Kidney glomerular epithelial cell (primary cell): Measurements from ENCODE around the gene ACBD4.

ENCODE experiments used
- DNase-seq: peaks from one replicate; lab custom pipeline; 2025; lab: John Stamatoyannopoulos, UW

ACBD4 gene

DNA sequence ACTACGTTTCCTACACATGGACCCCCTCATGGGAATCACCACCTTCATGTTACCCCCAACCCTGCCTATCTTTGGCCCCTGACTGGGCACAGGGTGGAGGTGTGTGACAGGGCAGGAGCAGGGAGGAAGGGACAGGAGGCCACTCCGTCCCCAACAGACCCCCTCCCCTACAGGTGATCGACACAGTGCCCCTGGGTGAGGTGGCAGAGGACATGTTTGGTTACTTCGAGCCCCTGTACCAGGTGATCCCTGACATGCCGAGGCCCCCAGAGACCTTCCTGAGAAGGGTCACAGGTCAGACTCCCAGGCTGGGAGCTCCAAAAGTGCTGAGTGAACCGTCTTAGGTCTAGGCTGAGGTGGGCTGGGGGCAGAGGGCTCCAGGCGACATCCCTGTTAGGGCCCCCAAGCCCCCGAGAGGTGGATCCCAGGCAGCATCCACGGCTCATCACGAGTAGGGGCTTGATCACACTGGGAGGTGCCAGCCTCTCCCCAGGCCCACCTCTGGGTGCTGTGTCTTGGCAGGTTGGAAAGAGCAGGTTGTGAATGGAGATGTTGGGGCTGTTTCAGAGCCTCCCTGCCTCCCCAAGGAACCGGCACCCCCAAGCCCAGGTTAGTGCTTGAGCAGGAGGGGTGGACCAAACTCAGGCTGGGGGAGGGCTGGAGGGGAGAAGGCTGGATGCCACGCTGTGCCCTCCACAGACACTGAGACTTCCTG, 1.5 kb downstream of the ACBD4 start:
- no peak for DNase-seq

DNA sequence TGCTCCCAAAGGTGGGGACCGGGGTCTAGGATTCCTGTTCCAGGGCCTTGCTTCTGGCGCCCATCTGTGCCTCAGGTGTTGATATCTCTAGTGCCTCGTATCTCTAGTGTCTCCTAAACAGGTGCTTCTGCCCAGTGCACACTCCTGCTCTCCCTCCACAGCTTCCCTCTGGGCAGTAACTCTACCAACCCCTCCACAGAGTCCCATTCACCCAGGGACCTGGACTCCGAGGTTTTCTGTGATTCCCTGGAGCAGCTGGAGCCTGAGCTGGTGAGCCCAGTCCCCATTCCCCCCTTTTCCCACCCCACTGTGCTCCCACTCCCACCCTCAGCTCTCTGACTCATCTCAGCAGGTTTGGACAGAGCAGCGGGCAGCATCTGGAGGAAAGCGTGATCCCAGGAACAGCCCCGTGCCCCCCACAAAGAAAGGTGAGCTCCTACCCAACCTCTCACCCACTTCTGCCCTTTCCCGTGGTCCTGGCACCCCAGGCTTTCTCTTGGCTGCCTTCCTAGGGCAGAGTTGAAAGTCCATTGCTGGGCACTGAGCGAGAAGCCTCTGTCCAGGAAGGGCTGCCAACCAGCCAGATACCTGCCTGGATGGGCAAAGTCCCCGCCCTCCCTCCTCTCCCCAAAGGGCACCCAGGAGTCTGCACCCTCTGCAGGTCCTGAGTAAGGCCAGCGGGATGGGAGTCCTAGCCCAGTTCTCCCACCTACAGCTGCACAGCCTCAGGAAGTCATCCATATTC, 2.2 kb downstream of the ACBD4 start:
- DNase-seq = no peak

DNA sequence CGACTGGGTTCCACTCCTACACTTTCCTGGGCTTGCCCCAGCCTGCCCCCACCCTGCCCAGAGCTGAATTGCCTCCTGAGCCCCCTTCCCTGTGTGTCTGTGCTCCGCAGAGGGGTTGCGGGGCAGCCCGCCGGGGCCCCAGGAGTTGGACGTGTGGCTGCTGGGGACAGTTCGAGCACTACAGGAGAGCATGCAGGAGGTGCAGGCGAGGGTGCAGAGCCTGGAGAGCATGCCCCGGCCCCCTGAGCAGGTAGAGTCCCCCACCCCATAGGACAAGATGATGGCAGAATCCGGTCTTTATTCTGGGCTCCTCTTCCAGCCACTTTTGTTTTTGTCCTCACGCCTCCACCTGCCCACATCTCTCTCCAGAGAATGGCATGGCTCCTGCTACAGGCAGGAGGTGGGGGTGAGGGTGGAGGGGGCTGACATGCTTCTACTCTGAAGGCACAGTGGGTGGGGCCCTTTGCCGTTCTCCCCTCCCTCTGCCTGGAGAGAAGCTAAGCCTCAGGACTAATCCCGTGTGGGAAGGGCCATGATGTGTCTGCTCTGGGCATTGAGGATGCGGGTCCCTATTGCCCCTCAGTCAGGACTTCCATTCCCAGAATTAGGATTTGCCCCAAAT, 3.5 kb downstream of the ACBD4 start:
- DNase-seq = no peak

DNA sequence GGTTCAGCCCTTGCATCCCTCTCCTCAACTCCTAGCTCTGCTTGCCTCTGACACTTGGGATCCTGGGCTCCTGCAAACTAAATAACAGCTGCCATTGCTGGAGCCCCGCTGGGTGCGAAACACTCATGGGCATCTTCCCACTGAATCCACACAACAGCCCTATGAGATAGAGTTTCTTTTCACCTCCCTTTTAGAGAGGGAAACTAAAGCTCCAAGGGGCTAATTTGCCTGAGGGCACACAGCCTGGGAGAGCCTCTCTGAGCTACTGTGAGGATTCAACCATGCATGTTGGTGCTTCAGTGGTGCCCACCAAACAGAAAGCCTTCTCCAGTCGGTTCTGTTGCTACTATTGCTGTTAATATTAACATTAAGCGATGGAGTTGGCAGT, 4.0 kb downstream of the ACBD4 start:
- no peak for DNase-seq

DNA sequence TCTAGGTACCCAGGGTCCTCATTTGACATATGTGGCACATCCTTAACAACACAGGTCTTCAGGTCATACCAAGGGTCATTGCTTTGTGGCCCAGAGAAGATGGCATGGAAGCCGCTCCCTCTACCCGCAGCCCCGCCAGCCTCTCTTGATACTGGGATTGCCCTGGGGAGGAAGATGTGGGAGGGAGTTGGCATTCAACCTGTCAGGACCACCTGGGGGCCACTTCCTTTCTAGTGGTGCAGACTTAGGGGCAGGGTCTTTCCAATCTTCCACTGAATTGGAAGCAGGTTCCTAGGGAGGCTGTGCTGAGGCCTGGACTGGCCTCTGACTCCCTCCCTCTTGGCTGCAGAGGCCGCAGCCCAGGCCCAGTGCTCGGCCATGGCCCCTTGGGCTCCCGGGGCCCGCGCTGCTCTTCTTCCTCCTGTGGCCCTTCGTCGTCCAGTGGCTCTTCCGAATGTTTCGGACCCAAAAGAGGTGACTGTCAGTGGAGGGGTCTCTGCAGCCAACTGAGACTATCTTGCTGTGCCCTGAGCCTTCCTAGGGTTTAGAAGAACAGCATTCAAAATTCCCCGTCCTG, 7.7 kb downstream of the ACBD4 start:
- no peak for DNase-seq

DNA sequence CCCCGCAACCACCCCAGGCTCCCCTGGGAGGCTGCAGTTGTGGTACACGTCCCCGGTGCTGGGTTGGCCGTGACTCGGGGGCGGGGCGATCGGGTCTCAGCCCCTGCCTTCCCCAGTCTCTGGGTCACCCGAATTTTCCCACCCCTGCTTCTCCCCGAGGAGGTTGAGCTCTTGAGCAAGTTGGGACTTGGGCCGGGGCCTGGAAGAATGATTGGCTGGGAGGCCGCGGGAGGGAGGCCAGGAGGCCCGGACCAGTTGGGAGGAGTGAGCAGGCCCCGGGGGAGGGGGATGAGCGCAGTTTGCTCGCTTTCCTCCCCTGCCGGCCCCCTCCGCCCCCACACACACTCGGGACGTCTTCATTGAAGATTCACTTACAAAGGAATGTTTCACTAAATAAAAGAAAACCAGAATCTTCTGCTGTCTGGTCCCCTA, 8.3 kb downstream of the ACBD4 start:
- no peak for DNase-seq

DNA sequence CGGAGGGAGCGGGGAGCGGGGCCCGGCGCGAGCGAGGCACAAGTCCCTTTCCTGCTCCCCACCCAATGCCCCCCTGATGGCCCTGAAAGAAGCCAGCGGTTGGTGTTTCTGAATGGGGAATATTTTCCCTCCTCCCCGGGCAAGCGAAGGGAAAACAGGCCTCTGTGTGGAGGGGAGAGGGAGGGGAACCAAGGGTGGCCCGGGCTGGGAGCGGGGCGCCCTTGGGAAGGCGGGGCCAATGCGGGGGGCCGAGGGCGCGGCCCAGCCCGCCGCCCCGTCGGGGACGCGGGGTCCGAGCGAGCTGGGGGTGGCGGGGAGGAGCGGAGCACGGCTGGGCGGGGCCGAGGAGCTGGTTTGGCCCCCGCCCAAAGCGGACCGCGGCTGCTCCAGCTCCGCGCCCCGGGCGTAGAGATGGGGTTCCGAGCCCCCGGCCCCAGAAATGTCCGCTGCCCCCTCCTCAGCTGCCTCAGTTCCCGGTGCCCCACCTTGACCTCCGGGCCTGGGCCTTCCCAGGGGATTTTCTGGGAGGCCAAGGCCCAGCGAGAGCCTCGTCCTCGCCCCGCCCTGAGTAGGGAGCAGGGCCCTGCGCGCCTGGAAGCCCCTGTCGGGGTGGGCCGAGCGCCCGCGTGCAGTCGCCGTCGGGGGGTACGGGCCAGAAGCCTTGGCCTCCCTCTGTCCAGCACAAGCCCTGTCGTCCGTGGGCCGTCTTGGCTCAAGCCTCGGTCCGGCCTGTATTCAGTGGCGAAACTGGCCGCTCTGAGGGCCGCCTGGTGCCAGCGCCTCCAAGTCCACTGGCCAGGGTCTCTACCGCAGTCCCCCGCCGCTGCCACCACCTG, 8.9 kb downstream of the ACBD4 start:
- DNase-seq = no peak

DNA sequence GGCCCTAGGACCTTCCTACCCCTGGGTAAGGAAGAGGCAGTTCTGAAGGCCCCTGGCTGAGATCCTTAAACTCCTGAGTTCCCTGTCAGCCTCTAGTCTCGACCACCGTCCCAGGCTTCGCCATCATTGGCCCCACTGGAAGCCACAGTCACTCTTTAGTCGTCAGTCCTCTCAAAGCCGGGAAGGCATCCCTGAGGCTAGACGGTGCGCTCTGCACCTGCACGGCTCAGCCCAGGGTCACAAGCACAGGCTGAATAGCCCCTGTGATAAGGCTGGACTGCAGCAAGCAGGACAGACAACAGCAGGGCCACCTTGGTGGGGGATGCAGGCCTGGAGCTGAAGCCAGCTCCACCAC, 9.5 kb downstream of the ACBD4 start:
- no peak for DNase-seq

DNA sequence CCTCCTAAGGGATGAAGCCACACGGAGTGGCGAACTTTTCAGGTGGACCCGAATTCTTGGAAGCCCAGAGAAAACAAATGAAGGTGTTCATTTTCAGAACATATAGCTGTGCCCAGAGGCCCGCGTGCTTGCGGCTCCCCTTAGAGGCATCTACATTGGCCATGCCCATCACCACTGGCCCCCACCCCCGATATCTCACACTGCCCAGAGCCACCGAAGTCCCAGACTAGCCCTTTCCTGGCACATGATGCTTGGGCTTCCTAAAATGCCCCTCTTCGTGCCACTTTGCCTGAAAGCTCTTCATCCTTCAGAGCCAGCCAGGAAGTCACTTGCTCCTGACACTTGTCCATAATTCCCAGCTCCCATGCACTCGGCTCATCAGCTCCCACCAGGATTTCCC, 10.7 kb downstream of the ACBD4 start:
- no peak for DNase-seq

DNA sequence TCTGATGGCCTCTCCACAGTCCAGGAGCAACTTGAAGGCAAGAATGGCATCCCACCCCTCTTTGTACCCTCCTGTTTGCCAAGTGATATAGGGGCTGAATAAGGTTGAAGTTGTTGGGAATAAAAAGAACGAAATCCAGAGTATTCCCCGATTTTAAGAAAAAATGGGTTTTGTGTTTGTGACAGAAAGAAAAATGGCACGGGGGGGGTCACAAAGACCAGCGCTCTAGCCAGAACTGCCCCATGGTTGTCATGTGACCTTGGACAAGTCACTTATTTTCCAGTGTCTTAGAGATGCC, 11.1 kb downstream of the ACBD4 start:
- no peak for DNase-seq

DNA sequence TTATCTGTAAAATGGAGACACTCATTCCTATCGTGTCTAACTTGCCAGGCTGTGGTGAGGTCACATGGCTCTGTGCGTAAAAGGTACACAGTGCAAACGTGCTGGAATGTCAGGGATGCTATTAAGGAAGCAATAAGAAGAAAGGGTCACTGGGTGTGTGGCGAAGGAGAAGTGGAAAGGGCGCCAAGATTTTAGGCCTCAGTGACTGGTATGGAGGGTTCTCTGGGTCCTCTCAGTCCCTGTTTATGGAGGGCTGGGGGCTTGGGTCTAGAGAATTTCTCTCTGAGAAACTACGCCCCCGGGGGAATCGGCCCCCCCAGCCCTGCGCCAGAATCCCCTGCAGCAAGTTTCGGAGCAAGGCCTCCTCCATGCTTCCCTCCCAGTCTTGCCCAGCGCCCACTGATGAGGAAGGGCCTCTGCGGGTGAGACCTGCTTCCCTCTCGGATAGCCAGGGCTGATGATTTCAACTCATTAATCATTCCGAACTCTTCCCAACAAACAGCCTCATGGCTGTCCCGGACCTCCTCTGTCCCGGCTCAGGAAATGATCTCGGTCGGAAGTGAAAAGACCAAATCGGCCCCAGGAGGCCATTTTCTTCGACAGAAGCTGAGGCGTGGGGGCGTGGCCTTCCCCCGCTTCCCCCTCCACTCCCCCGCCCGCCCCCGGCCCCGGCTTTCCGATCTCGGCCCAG, 11.5 kb downstream of the ACBD4 start:
- DNase-seq = peak; percentile 54

DNA sequence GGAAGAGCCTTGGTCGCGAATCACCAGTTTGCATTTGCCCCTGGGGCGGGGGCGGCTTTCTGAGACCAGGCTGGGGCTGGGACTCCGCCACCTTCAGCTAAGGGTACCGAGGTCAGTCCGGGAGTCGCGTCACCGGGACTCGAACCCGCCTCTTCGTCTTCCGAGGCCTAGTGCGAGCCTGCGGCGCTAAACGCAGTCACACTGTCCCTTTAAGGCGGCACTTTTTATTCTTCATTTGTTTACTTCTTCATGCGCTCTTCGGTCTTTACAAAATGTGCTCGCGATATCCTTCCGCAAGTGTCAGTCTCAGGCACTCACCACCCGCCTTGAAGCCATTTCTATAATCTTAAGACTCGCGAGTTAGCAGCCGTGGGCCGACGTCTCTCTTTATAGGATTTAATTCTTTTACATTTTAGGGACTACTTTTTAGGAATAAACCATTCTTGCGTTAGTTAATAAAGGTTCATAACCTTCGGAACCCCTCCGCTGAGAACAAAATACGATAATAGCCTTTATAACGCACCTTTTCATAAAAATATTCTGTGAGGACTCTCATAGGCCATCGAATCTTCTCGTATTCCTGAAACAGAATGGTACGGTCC, 12.2 kb downstream of the ACBD4 start:
- DNase-seq = peak; percentile 89

DNA sequence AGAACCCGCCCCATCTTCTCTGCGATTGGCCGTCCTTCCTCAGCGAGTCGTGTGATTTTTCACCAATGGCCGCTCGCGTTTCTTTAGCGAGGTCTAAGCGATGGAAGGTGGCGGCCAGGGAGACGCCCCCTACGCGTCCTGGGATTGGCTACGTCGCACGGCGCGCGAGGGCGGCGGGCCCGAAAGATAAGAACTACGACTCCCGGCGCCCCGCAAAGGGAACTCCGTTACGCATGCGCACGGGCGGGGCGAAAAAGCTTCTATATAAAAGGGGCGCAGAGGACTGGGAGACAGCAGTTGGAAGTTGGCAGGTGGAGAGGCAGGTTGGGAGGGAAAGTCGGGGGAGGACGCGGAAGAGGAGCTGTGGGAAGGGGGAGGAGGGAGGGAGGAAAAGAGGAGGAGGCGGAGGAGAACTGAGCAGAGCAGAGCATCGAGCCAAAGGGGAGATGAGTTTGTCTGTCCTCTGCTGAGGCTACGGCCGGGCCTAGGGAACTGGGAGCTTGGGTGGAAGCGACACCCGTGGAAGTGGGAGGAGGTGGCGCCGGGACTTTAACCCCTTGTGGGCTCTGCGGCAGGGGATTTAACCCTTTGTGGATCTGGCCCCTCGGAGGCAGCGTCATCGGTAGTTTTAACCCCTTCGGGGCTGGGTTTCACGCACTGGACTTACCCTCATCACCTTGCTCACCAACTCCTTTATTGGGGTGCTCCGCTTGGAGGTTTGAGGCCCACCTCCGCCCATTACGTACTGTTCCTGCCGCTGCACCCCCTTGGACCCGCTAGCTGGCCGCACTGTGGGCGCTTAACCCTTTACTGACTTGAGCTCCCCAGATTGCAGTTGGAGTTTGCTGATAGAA, 12.9 kb downstream of the ACBD4 start, which contains the start of gene HEXIM1:
Gene HEXIM1 (plus strand): TSS at position 293 of the 854 bp plus-strand sequence. CDS start 716 bp downstream, outside the sequence.
- peak; percentile 98 for DNase-seq

DNA sequence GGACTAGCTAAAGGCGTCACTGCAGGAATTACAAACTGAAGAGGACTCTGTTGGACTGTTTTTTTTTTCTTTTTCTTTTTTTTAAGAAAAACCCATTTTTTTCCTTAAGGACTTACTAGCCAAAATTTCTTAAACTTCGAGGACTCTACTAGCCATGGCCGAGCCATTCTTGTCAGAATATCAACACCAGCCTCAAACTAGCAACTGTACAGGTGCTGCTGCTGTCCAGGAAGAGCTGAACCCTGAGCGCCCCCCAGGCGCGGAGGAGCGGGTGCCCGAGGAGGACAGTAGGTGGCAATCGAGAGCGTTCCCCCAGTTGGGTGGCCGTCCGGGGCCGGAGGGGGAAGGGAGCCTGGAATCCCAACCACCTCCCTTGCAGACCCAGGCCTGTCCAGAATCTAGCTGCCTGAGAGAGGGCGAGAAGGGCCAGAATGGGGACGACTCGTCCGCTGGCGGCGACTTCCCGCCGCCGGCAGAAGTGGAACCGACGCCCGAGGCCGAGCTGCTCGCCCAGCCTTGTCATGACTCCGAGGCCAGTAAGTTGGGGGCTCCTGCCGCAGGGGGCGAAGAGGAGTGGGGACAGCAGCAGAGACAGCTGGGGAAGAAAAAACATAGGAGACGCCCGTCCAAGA, 13.7 kb downstream of the ACBD4 start:
- DNase-seq = peak; percentile 38

DNA sequence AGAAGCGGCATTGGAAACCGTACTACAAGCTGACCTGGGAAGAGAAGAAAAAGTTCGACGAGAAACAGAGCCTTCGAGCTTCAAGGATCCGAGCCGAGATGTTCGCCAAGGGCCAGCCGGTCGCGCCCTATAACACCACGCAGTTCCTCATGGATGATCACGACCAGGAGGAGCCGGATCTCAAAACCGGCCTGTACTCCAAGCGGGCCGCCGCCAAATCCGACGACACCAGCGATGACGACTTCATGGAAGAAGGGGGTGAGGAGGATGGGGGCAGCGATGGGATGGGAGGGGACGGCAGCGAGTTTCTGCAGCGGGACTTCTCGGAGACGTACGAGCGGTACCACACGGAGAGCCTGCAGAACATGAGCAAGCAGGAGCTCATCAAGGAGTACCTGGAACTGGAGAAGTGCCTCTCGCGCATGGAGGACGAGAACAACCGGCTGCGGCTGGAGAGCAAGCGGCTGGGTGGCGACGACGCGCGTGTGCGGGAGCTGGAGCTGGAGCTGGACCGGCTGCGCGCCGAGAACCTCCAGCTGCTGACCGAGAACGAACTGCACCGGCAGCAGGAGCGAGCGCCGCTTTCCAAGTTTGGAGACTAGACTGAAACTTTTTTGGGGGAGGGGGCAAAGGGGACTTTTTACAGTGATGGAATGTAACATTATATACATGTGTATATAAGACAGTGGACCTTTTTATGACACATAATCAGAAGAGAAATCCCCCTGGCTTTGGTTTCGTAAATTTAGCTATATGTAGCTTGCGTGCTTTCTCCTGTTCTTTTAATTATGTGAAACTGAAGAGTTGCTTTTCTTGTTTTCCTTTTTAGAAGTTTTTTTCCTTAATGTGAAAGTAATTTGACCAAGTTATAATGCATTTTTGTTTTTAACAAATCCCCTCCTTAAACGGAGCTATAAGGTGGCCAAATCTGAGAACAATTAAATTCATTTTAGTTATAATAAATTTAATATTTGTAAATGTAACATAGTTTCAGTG, 14.5 kb downstream of the ACBD4 start:
- DNase-seq = no peak

DNA sequence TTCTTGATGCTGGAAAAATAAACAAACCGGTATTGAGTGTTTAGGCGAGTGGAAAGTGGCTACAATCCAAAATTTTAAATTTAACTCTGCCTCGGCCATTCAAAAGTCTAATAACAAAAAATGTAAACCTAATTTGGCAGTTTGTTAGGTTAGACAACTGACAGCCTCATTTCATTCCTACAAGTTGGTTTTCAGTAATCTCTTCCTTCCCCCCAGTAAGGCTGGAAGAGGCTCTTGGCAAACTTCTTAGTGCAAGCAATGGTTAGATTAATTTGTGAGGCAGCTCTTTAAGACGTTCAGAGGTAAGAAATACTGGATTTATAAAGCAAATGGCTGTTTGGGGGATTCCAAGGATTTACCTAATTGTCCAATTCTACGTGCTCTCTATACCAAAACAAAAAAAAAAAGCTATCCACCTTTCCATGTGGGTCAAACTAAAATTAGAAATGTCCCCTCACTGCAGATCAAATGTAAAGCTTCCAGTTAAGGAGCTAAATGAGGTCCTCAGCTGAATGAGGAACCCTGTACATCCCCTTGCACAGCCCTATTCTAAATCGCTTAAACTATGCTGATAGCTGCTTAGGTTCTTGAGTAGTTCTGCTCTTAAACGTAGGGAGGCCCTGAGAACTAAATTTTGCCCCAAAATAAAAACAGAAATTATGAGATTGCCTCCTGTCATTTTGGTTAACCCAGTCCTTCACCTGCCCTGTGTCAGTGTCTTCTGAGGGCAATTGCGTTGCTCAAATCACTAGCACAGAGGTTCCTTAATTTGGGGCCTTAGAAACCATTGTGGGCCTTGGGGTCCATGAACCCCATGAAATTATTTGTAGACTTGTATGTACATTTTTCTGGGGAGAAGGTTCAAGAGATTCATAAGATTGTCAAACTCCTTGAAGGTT, 15.7 kb downstream of the ACBD4 start:
- DNase-seq = no peak

DNA sequence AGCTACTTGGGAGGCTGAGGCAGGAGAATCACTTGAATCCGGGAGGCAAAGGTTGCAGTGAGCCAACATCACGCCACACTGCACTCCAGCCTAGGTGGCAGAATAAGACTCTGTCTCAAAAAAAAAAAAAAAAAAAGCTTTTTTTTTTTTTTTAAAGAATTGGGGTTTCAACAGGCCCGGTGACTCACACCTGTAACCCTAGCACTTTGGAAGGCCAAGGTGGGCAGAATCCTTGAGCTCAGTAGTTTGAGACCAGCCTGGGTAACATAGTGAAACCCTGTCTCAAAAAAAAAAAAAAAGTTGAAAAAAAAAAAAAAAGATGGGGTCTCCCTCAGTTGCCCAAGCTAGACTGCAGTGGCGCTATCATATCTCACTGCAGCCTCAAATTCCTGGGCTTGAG, 19.5 kb downstream of the ACBD4 start:
- no peak for DNase-seq
